K562 (cell line): Measurements from ENCODE around the gene C6orf89. TPM values are rescaled to one million over a fixed set of nuclear protein-coding genes. Genes with fewer than 3 reads are reported as not detected.

ENCODE experiments used
- ARID1B ChIP-seq: fragments of 450-650 bp; IDR thresholded peaks from 2 replicates; pipeline ENCODE4 v1.6.1; 2016; ENCODE audit warnings: antibody characterized with exemption, mild to moderate bottlenecking, inconsistent platforms
- ATF1 ChIP-seq, 2 experiments: fragments of 450-650 bp in 1 of 2; IDR thresholded peaks; 2 replicates each; pipeline ENCODE4 v1.6.1; 2016; ENCODE audit warnings: missing compliant biosample characterization in 1 of 2, missing genetic modification characterization in 1 of 2
- COPS2 ChIP-seq: fragments of 450-650 bp; conservative IDR thresholded peaks from 2 replicates; pipeline ENCODE4 v1.6.1; 2016; ENCODE audit warnings: mild to moderate bottlenecking, moderate library complexity
- CTBP1 ChIP-seq: fragments of 450-650 bp; IDR thresholded peaks from 2 replicates; pipeline ENCODE4 v1.6.1; 2016; ENCODE audit warnings: borderline replicate concordance
- E2F3 ChIP-seq: fragments of 250-450 bp; sonication (Bioruptor Pico); IDR thresholded peaks from 2 replicates; pipeline ENCODE4 v1.4.0; 2020; ENCODE audit warnings: mild to moderate bottlenecking
- GABPA ChIP-seq: fragments of 200-800 bp; sonication (Bioruptor generic); conservative IDR thresholded peaks from 2 replicates; pipeline ENCODE4 v1.6.1; 2016; ENCODE audit warnings: low read depth, missing genetic modification characterization, missing compliant biosample characterization
- HMGXB4 ChIP-seq: sonication (generic); formaldehyde crosslinking; IDR thresholded peaks from 2 replicates; pipeline ENCODE4 v1.8.1; 2023; ENCODE audit warnings: mild to moderate bottlenecking, missing genetic modification reagents
- KDM2B ChIP-seq: fragments of 250-450 bp; sonication (Bioruptor Pico); IDR thresholded peaks from 2 replicates; pipeline ENCODE4 v1.8.0; 2021; ENCODE audit warnings: mild to moderate bottlenecking, moderate library complexity
- MBD2 ChIP-seq: sonication (generic); IDR thresholded peaks from 2 replicates; pipeline ENCODE4 v1.6.1; 2016; ENCODE audit warnings: low read depth, borderline replicate concordance
- NCOA6 ChIP-seq: fragments of 450-650 bp; IDR thresholded peaks from 2 replicates; pipeline ENCODE4 v1.6.1; 2017; ENCODE audit warnings: mild to moderate bottlenecking
- STAT5A ChIP-seq: IDR thresholded peaks from 2 replicates; pipeline ENCODE4 v1.6.1; 2012; ENCODE audit warnings: low read length, inconsistent platforms, borderline replicate concordance
- TAL1 ChIP-seq: fragments of 450-650 bp; IDR thresholded peaks from 2 replicates; pipeline ENCODE4 v1.6.1; 2016; ENCODE audit warnings: mild to moderate bottlenecking
- TGIF2 ChIP-seq: sonication (generic); formaldehyde crosslinking; IDR thresholded peaks from 2 replicates; pipeline ENCODE4 v1.8.1; 2022; ENCODE audit warnings: mild to moderate bottlenecking, missing genetic modification reagents, moderate library complexity
- WHSC1 ChIP-seq: IDR thresholded peaks from one replicate; pipeline ENCODE4 v1.6.1; 2012; ENCODE audit warnings: low read length, control low read depth, inconsistent platforms
- ZBTB17 ChIP-seq: fragments of 450-650 bp; formaldehyde crosslinking; IDR thresholded peaks from 2 replicates; pipeline ENCODE4 v1.4.0; 2020; ENCODE audit warnings: mild to moderate bottlenecking
- ZBTB33 ChIP-seq: sonication (generic); formaldehyde crosslinking; IDR thresholded peaks from 2 replicates; pipeline ENCODE4 v1.8.1; 2023; ENCODE audit warnings: mild to moderate bottlenecking, missing genetic modification reagents
- ZNF12 ChIP-seq: sonication (generic); formaldehyde crosslinking; IDR thresholded peaks from 2 replicates; pipeline ENCODE4 v1.4.0; 2020; ENCODE audit warnings: mild to moderate bottlenecking, missing genetic modification reagents
- ZNF184 ChIP-seq: sonication (generic); formaldehyde crosslinking; IDR thresholded peaks from 2 replicates; pipeline ENCODE4 v1.5.0; 2020; ENCODE audit warnings: missing genetic modification reagents
- ZNF217 ChIP-seq: sonication (generic); formaldehyde crosslinking; IDR thresholded peaks from 2 replicates; pipeline ENCODE4 v1.8.0; 2022; ENCODE audit warnings: mild to moderate bottlenecking, missing genetic modification reagents
- ZNF316 ChIP-seq: fragments of 450-650 bp; IDR thresholded peaks from 2 replicates; pipeline ENCODE4 v1.6.1; 2016
- ZNF395 ChIP-seq: fragments of 200-800 bp; sonication (Bioruptor generic); IDR thresholded peaks from 2 replicates; pipeline ENCODE4 v1.6.1; 2017; ENCODE audit warnings: missing genetic modification characterization, missing compliant biosample characterization
- ZNF639 ChIP-seq, 2 experiments: fragments of 200-800 bp in 1 of 2; sonication (Bioruptor generic) in 1 of 2; sonication (generic) in 1 of 2; formaldehyde crosslinking in 1 of 2; IDR thresholded peaks in 1 of 2; conservative IDR thresholded peaks in 1 of 2; 2 replicates each; pipeline versions ENCODE4 v1.5.0 to v1.6.1; 2016 to 2020; ENCODE audit warnings: missing compliant biosample characterization in 1 of 2, missing genetic modification characterization in 1 of 2, missing genetic modification reagents in 1 of 2
- polyA plus RNA-seq, 8 experiments: library from polyadenylated mRNA; depleted of rRNA in 4 of 8; stranded (reverse) in 5 of 8; unstranded in 3 of 8; fragments of >200 nt; fragmentation: Nextera tagmentation in 2 of 8; fragmentation: Illumina TruSeq in 1 of 8; extraction: Ambion mirVana in 2 of 8; extraction: Trizol in 1 of 8; gene quantifications; 2 replicates each; pipeline versions ENCODE4 v1.2.1 to v1.2.3, GENCODE V29; 2011 to 2014; ENCODE audit warnings: inconsistent platforms in 1 of 8, missing spikeins in 1 of 8
- total RNA-seq, 7 experiments: library from RNA; depleted of rRNA in 6 of 7; stranded (reverse); fragments of >200 nt in 6 of 7; fragmentation: Illumina TruSeq in 2 of 7; extraction: Trizol in 2 of 7; gene quantifications; 2 replicates each; pipeline versions ENCODE4 v1.2.1 to v1.2.3, GENCODE V29; 2011 to 2021; ENCODE audit warnings: low replicate concordance in 1 of 7

The C6orf89 gene
- total and polyA plus RNA-seq, 9 of the 15 experiments (the other 6 are each of a cell fraction or from before 2014, with no cell fraction given) = 35.2 to 111 (median 58.5) TPM

- TF ChIP-seq ZNF639 (CRISPR knock-in tag; conservative IDR thresholded peaks at IDR 0.05 in 1 of 2, IDR thresholded peaks at IDR 0.05 in 1 of 2) (peak in 1 of 2 experiments; percentile 87; a peak in 2 of 4 replicates), NCOA6 (peak; percentile 54; the same call in 1 of the 2 replicates), ZNF316 (no peak), GABPA (tag) (peak; percentile 100), ZNF184 (CRISPR knock-in tag) (no peak), STAT5A (no peak), KDM2B (CRISPR knock-in tag) (0 out of 2 replicates have a peak, but pooled peaks have one; percentile 32), TAL1 (no peak), WHSC1 (no peak), TGIF2 (peak; percentile 75; the same call in 1 of the 2 replicates), ZBTB17 (CRISPR knock-in tag) (peak; percentile 76), ATF1 (CRISPR knock-in tag; IDR thresholded peaks at IDR 0.05) (no peak), ATF1 (tag; IDR thresholded peaks at IDR 0.05) (peak; percentile 92), ARID1B (peak; percentile 41; the same call in 1 of the 2 replicates), E2F3 (CRISPR knock-in tag) (peak; percentile 87; the same call in 1 of the 2 replicates), ZNF217 (CRISPR knock-in tag) (no peak), ZBTB33 (peak; percentile 59; the same call in 1 of the 2 replicates), ZNF12 (CRISPR knock-in tag) (peak; percentile 78; the same call in 1 of the 2 replicates), CTBP1 (peak; percentile 89), ZNF395 (CRISPR knock-in tag) (no peak), MBD2 (peak; percentile 44), COPS2 (no peak), HMGXB4 (CRISPR knock-in tag) (0 out of 2 replicates have a peak, but pooled peaks have one; percentile 38)
These were observed 11.1 kb upstream of the C6orf89 start, which contains the start of gene PPIL1 (continued) for GRCh38 chr6:36874443-36875249.
